B cell (primary cell): ENCODE measurements around the gene PIGA.

ENCODE experiments used
- EZH2 ChIP-seq: IDR thresholded peaks from 2 replicates; pipeline ENCODE4 v1.6.1; 2012; ENCODE audit warnings: borderline replicate concordance, low read depth, mild to moderate bottlenecking, moderate library complexity, low read length; ENCODE audit not compliant: insufficient read depth, poor library complexity, severe bottlenecking
- TF ChIP-seq, protein P1 (sequence below): fragments of 200-600 bp; IDR thresholded peaks from one replicate; pipeline ENCODE4 v1.8.0; 2022; ENCODE audit warnings: antibody characterized with exemption, mild to moderate bottlenecking

DNA sequence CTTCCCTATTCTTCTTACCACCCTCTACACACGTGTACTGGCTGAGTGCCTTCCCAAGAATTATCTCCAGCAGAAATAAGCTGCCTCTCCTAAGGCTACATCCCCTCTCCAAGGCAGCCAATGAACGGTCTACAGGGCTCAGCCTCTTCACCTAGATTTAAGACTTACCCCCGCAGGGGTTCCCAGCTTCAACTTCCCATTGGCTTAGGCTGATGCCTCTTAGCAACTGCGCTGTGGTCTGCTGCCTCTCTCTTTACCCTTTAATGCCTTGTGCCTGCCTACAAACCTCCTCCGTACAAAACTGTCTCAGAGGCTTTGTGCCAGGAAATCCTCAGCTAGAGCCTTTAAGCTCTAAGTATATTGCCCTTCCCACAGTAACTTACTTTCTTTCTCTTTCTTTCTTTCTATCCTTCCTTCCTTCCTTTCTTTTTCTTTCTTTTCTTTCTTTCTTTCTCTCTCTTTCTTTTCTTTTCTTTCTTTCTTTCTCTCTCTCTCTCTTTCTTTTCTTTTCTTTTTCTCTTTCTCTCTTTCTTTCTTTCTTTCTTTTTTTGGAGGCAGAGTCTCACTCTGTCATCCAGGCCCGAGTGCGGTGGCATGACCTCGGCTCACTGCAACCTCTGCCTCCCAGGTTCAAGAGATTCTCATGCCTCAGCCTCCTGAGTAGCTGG is 15.1 kb upstream of the PIGA start:
- TF ChIP-seq, protein P1, sequence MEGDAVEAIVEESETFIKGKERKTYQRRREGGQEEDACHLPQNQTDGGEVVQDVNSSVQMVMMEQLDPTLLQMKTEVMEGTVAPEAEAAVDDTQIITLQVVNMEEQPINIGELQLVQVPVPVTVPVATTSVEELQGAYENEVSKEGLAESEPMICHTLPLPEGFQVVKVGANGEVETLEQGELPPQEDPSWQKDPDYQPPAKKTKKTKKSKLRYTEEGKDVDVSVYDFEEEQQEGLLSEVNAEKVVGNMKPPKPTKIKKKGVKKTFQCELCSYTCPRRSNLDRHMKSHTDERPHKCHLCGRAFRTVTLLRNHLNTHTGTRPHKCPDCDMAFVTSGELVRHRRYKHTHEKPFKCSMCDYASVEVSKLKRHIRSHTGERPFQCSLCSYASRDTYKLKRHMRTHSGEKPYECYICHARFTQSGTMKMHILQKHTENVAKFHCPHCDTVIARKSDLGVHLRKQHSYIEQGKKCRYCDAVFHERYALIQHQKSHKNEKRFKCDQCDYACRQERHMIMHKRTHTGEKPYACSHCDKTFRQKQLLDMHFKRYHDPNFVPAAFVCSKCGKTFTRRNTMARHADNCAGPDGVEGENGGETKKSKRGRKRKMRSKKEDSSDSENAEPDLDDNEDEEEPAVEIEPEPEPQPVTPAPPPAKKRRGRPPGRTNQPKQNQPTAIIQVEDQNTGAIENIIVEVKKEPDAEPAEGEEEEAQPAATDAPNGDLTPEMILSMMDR, result no peak
- no peak for TF ChIP-seq EZH2
